ENCODE results near the gene GFI1. TPM values are rescaled to one million over a fixed set of nuclear protein-coding genes. Genes with fewer than 3 reads are reported as not detected.

GFI1 gene
- total and polyA plus RNA-seq, 2 donors (not counting 1 experiment from before 2014, with no cell fraction given): under 0.01 to 0.06 TPM

- no peaks in the 10 kb centered on the region for H4K20me1 ChIP-seq (ENCODE audit: control insufficient read depth, extremely low read depth, insufficient read depth, low read length)
- H3K9ac ChIP-seq (ENCODE audit: insufficient read depth, low read length): no peak overlapping the region
- TF ChIP-seq CTCF (conservative IDR thresholded peaks at IDR 0.05 in 1 of 2, IDR thresholded peaks at IDR 0.05 in 1 of 2; ENCODE audit: low read depth in 1 of 2, low read length in 2 of 2) (no peak), EZH2 (IDR thresholded peaks at IDR 0.05; ENCODE audit: low read length, missing control alignments) (no peak)
- no peak for DNase-seq (ENCODE audit: low read depth in 2 of 2)
- no peak overlapping the region for H3K4me3 ChIP-seq (replicated peaks in 1 of 4; ENCODE audit: control extremely low read depth in 1 of 4, insufficient read depth in 1 of 4, low read depth in 3 of 4, low read length in 4 of 4)
- no peak overlapping the region for H3K27ac ChIP-seq (ENCODE audit: insufficient read depth, low read length)
- H2AFZ ChIP-seq (ENCODE audit: low read length): no peak overlapping the region
- H3K4me2 ChIP-seq (ENCODE audit: extremely low read depth, insufficient read depth, low read length): no peak overlapping the region
- H3K27me3 ChIP-seq (ENCODE audit: control insufficient read depth, insufficient read depth, low read length): no peaks in the 10 kb centered on the region
- H3K9me3 ChIP-seq (ENCODE audit: control insufficient read depth, insufficient read depth, low read depth, low read length): no peaks in the 10 kb centered on the region
- no peaks in the 10 kb centered on the region for H3K4me1 ChIP-seq (ENCODE audit: control insufficient read depth, extremely low read depth, insufficient read depth, low read length)
- no peaks in the 10 kb centered on the region for H3K36me3 ChIP-seq (ENCODE audit: control insufficient read depth, insufficient read depth, low read length)
- H3K79me2 ChIP-seq (ENCODE audit: control insufficient read depth, insufficient read depth, low read length): no peaks in the 10 kb centered on the region
These were observed 21.5 kb downstream of the GFI1 start for GRCh38 chr1:92465256-92465647.

- Histone ChIP-seq H2AFZ (ENCODE audit: low read length) (no peak overlapping the region), H3K27ac (ENCODE audit: insufficient read depth, low read length) (no peak overlapping the region), H3K79me2 (ENCODE audit: control insufficient read depth, insufficient read depth, low read length) (no peaks in the 10 kb centered on the region), H3K4me3 (replicated peaks in 1 of 4; ENCODE audit: control extremely low read depth in 1 of 4, insufficient read depth in 1 of 4, low read depth in 3 of 4, low read length in 4 of 4) (no peak overlapping the region), H3K4me1 (ENCODE audit: control insufficient read depth, extremely low read depth, insufficient read depth, low read length) (no peaks in the 10 kb centered on the region), H3K36me3 (ENCODE audit: control insufficient read depth, insufficient read depth, low read length) (no peaks in the 10 kb centered on the region), H3K27me3 (ENCODE audit: control insufficient read depth, insufficient read depth, low read length) (no peaks in the 10 kb centered on the region), H3K9ac (ENCODE audit: insufficient read depth, low read length) (no peak overlapping the region), H4K20me1 (ENCODE audit: control insufficient read depth, extremely low read depth, insufficient read depth, low read length) (no peaks in the 10 kb centered on the region), H3K4me2 (ENCODE audit: extremely low read depth, insufficient read depth, low read length) (no peak overlapping the region), H3K9me3 (ENCODE audit: control insufficient read depth, insufficient read depth, low read depth, low read length) (no peaks in the 10 kb centered on the region)
- TF ChIP-seq EZH2 (IDR thresholded peaks at IDR 0.05; ENCODE audit: low read length, missing control alignments) (no peak), CTCF (conservative IDR thresholded peaks at IDR 0.05 in 1 of 2, IDR thresholded peaks at IDR 0.05 in 1 of 2; ENCODE audit: low read depth in 1 of 2, low read length in 2 of 2) (no peak)
- no peak for DNase-seq (ENCODE audit: low read depth in 2 of 2)
These were observed 22.0 kb downstream of the GFI1 start for GRCh38 chr1:92464588-92465255.

DNA sequence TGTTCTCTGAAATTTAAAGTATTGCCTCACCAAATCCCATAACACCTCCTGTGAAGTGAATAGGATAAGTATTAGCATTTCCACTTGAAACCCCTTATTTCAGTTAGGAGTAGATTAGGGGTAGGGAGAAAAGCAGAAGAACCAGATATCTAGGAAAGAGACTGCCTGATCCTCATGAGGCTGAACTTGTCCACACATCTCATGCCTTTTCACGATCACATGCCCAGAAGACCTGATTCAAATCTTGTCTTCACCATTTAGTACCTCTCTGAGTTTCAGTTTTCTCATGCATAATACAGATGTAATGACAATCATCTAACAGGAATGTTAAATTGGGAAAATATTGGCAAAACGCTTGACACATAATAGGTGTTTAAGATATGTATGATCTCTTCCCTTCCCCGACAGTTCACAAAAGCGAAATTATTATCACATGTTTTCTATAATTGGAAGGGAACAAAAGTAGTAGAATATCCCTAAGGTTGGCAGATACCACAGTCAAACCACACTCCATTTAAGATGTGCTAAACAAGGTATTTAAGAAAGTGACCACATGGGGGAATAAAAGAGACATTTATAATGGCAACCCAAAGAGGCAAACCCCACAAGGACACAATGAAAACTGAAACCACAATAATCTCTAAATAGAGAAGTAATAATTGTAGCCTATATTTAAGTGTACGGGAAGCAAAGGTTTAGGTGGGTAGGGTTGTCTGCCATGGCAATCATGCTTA lies 25.2 kb downstream of the GFI1 start:
- Histone ChIP-seq H3K9ac (ENCODE audit: insufficient read depth, low read length) (no peak overlapping the region), H3K9me3 (ENCODE audit: control insufficient read depth, insufficient read depth, low read depth, low read length) (no peaks in the 10 kb centered on the region), H3K4me2 (ENCODE audit: extremely low read depth, insufficient read depth, low read length) (no peak overlapping the region), H3K36me3 (ENCODE audit: control insufficient read depth, insufficient read depth, low read length) (no peaks in the 10 kb centered on the region), H3K79me2 (ENCODE audit: control insufficient read depth, insufficient read depth, low read length) (no peaks in the 10 kb centered on the region), H3K27ac (ENCODE audit: insufficient read depth, low read length) (no peak overlapping the region), H3K4me1 (ENCODE audit: control insufficient read depth, extremely low read depth, insufficient read depth, low read length) (no peaks in the 10 kb centered on the region), H4K20me1 (ENCODE audit: control insufficient read depth, extremely low read depth, insufficient read depth, low read length) (no peaks in the 10 kb centered on the region), H3K27me3 (ENCODE audit: control insufficient read depth, insufficient read depth, low read length) (no peaks in the 10 kb centered on the region), H2AFZ (ENCODE audit: low read length) (no peak overlapping the region), H3K4me3 (replicated peaks in 1 of 4; ENCODE audit: control extremely low read depth in 1 of 4, insufficient read depth in 1 of 4, low read depth in 3 of 4, low read length in 4 of 4) (no peak overlapping the region)
- no peak for TF ChIP-seq EZH2 (IDR thresholded peaks at IDR 0.05; ENCODE audit: low read length, missing control alignments)
- no peak for TF ChIP-seq CTCF (conservative IDR thresholded peaks at IDR 0.05 in 1 of 2, IDR thresholded peaks at IDR 0.05 in 1 of 2; ENCODE audit: low read depth in 1 of 2, low read length in 2 of 2)
- DNase-seq (ENCODE audit: low read depth in 2 of 2): no peak
